ENCODE results near the gene NOL9.

GRCh38 chr1:6500544-6501278 is 53.6 kb downstream of the NOL9 start:
- TF ChIP-seq CTCF (IDR thresholded peaks at IDR 0.05) (no peak), POLR2A (IDR thresholded peaks at IDR 0.05) (no peak)
